GM12874 (cell line): ENCODE results near the gene WDR3.

ENCODE experiments used
- CTCF ChIP-seq: IDR thresholded peaks from 2 replicates; pipeline ENCODE4 v1.5.1; 2011; ENCODE audit warnings: low read depth, mild to moderate bottlenecking, control low read depth, low read length, moderate library complexity; ENCODE audit not compliant: insufficient read depth

The WDR3 gene

GRCh38 chr1:117959364-117959763, 29.8 kb downstream of the WDR3 start:
- TF ChIP-seq CTCF = no peak

- no peak for TF ChIP-seq CTCF
Measured at GRCh38 chr1:117964290-117965038, 34.9 kb downstream of the WDR3 start.

- no peak for TF ChIP-seq CTCF
Measured at GRCh38 chr1:117967477-117967876, 37.9 kb downstream of the WDR3 start.

DNA sequence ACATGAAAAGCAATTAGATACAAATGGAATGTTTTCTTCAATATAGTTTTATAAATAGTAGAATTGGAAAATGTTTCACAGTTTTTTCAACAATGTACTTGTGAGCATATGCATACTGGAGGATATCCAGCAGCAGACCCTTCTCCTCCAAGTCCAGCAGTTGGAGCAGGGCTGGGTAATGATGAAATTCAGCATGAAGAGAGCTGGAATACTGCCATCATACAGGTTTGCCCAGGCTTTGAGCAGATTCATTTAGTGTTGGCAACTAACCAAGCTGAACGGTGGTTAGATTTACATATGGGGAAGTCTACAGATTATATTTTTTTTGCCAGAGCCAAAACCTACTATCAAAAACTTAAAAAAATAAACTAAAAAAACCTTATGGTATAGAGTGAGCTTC, 38.3 kb downstream of the WDR3 start:
- TF ChIP-seq CTCF = no peak

DNA sequence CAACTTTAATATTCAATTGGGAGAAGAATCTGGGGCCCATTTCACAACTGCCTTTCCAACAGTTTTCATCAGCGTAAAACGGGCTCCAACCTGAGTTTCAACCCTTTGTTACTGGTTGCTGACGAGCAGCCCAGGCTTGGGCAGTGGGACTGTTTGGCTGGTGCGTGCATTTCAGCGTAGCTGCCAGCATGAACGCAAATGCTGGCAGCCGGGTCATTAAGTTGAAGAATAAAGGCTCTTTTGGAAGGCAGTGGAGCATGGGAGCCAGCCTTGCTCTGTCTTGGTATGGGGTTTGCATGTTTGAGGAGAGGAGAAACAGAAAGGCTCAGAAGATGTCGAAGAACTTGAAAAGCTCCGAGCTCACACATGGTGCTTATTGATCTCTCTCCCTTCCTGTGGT, 40.7 kb downstream of the WDR3 start:
- TF ChIP-seq CTCF = no peak

GRCh38 chr1:117971777-117972176, 42.2 kb downstream of the WDR3 start:
- TF ChIP-seq CTCF = no peak

DNA sequence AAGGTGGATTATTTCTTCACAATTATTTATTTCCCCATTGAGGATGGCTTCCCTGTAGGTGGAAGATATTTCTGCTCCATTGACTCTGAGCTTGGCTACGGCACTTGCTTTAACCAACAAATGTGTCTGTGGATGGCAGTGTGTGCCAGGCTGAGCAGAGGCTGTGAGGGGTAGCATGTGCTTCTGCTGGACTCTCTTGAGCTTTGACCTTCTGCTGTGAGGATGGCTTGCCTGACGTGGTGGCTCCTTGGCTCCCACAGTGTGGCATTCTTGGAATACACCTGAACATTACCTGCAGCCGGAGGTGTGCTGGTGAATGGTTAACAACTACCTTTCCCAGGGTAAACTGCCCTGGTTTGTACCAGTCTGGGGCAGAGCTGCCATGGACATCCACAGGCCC, 46.8 kb downstream of the WDR3 start:
- TF ChIP-seq CTCF = no peak
